ENCODE data around the gene SURF2.
"Not testable (repeated sequence)": the region's sequence is repeated elsewhere in the genome, so short reads cannot be mapped to it uniquely, and the experiment has no call there.

Gene SURF2

DNA sequence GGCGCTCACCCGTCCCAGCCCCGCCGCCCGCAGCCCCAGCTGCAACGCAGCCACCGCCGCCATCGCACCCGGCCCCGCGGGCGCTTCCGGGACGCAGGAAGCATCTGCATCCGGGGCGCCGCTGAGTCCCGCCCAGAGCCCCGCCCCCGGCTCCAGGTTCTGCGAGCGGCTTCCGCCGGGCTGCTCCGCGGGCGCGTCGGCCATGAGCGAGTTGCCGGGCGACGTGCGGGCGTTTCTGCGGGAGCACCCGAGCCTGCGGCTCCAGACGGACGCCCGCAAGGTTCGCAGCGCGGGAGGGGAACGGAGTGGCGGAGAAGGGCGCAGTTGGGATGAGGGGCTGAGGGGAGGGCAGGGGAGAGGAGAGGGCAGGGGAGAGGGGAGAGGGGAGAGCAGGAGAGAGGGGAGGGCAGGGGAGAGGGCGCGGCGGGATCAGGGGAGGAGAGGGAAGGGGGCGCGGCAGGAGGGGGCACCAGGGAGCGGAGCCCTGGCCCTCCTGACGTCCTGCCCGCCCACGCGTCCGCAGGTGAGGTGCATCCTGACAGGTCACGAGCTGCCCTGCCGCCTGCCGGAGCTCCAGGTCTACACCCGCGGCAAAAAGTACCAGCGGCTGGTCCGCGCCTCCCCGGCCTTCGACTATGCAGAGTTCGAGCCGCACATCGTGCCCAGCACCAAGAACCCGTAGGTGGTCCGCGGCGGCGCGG lies at the start of gene SURF2, which contains the start of gene SURF1:
TSS of gene SURF2 (plus strand) at position 160 of the 701 bp plus-strand sequence. CDS start at position 203, 43 bp downstream.
TSS of gene SURF1 (minus strand) at position 97 of the 701 bp plus-strand sequence. CDS start at position 63, 34 bp downstream.
- Mint-ChIP-seq H3K27me3 (no peaks in the 10 kb centered on the region), H3K4me1 (peaks cover 17% of the 10 kb centered on the region)

DNA sequence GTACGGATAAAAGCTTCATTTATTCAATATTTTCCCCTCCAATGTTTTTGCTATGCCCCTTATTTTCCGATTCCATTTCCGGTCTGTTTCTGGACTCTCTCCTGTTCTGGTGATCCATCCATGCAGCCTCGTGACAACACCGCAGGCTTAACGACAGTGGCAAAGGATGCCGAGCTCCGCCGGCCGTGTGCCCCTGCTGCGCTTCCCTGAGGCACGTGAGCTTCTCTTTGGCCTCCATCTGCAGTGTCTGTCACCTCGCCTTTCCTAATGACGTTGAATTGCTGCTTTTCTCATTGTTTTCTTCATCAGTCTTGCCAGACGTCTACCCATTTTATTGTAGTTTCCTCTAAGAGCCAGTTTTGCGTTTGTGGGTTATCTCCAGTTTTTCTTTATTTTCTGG lies 49.0 kb upstream of the SURF2 start:
- Mint-ChIP-seq H3K27me3 (peaks cover 19% of the 10 kb centered on the region), H3K4me1 (no peaks in the 10 kb centered on the region), H3K4me3 (no peak overlapping the region), H3K27ac (no peak overlapping the region), H3K36me3 (no peaks in the 10 kb centered on the region), H3K9me3 (no peaks in the 10 kb centered on the region)
- ATAC-seq (ENCODE audit: low read depth), result no peak
- DNase-seq (ENCODE audit: low spot score in 2 of 2), result no peak

More for the DNA sequence above, at the start of gene SURF2, which contains the start of gene SURF1:
- DNase-seq (ENCODE audit: low spot score in 2 of 2) (peak; percentile 81 to 82), ATAC-seq (ENCODE audit: low read depth) (peak; percentile 95)
- Mint-ChIP-seq H3K36me3 (peaks cover 13% of the 10 kb centered on the region), H3K27ac (peak within 1 kb of the TSS; percentile 86), H3K9me3 (no peaks in the 10 kb centered on the region), H3K4me3 (peak within 1 kb of the TSS; percentile 91)

DNA sequence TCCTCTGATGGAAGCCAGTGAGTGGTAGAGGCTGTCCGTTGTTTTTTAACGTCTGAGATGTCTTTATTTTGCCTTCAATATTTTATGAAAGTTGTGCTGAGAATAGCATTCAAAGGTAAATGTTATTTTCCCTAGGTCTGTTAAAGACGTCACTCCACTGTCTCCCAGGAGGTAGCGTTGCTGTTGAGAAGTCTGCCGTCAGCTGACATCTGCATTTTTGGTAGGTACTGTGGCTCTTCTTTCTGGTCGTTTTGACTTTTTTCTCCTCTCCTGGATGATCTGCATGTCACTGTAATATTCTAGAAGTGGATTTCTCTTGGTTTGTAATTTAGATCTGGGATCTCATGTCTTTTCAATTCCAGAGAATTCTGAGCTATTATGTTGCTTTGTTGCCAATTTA lies 46.7 kb upstream of the SURF2 start:
- DNase-seq (ENCODE audit: low spot score in 2 of 2), result no peak
- no peak for ATAC-seq (ENCODE audit: low read depth)
- peaks cover 19% of the 10 kb centered on the region for H3K27me3 Mint-ChIP-seq
- H3K9me3 Mint-ChIP-seq, result no peaks in the 10 kb centered on the region
- no peak overlapping the region for H3K27ac Mint-ChIP-seq
- H3K36me3 Mint-ChIP-seq, result no peaks in the 10 kb centered on the region
- H3K4me1 Mint-ChIP-seq, result no peaks in the 10 kb centered on the region
- H3K4me3 Mint-ChIP-seq, result no peak overlapping the region

DNA sequence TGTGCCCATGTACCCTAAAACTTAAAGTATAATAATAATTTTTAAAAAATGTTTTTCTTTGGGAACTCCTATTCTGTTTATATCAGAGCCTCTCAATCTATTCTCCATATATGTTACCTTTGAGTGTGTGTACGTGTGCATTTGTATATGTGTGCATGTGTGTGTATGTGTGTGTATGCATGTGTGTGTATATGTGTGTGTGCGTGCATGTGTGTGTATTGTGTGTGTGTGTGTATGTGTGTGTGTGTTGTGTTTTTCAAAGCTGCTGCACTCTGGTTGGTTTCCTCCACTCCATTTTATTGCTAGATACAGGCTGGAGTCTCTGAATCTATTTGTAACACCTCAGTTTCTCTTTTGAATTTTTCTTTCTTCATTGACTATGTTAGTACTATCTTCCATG lies 40.4 kb upstream of the SURF2 start:
- no peak for DNase-seq (ENCODE audit: low spot score in 2 of 2)
- no peak overlapping the region for H3K4me3 Mint-ChIP-seq

DNA sequence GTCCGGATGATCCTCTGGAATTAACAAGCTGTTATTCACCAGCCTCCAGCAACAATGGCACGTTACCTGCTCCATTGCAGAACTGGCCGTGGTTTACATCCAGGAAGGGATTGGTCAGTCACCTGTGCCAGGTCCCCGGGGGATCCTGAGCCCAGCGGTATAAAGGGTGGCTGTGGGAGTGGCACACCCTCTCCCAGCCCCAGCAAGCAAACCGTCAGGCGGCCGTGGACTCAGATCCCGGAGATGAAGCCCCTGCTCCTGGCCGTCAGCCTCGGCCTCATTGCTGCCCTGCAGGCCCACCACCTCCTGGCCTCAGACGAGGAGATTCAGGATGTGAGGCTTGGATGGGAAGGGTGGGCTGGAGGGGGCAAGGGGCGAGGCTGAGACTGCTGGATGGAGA lies 38.8 kb upstream of the SURF2 start:
- not testable (repeated sequence) for DNase-seq (ENCODE audit: low spot score in 2 of 2); H3K36me3 Mint-ChIP-seq; ATAC-seq (ENCODE audit: low read depth); H3K9me3 Mint-ChIP-seq; H3K4me1 Mint-ChIP-seq; H3K4me3 Mint-ChIP-seq; H3K27ac Mint-ChIP-seq
- H3K27me3 Mint-ChIP-seq, result peaks cover 14% of the 10 kb centered on the region

More for the DNA sequence above, 40.4 kb upstream of the SURF2 start:
- Mint-ChIP-seq H3K27me3 (peaks cover 11% of the 10 kb centered on the region), H3K36me3 (no peaks in the 10 kb centered on the region), H3K9me3 (peaks cover 1% of the 10 kb centered on the region), H3K27ac (no peak overlapping the region), H3K4me1 (no peaks in the 10 kb centered on the region)
- no peak for ATAC-seq (ENCODE audit: low read depth)

DNA sequence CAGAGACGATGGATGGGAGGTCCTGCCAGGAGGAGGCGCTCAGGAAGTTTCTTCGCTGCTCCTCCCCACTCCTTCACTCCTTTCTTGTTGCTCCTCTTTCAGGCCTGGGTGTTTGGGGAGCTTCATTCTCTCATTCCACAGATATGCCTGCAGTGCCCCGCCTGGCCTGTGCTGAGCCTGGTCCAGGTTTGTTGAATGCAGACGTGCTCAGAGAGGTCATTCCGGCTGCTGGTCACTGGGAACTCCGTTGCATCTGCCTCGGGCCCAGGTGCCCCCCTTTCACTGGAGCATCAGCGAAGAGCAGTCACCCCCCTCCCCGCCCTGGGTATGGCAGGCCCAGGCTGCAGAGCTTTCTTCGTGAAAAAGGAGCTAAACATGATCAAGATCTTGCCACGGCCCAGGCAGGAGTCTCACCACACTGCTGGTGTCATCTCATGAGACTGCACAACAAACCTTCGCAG lies 35.9 kb upstream of the SURF2 start:
- Mint-ChIP-seq H3K4me3 (no peak overlapping the region), H3K27me3 (peaks cover 15% of the 10 kb centered on the region), H3K4me1 (peaks cover 4% of the 10 kb centered on the region), H3K27ac (no peak overlapping the region), H3K9me3 (peaks cover 1% of the 10 kb centered on the region), H3K36me3 (peaks cover 1% of the 10 kb centered on the region)
- no peak for ATAC-seq (ENCODE audit: low read depth)
- DNase-seq (ENCODE audit: low spot score in 2 of 2), result no peak

DNA sequence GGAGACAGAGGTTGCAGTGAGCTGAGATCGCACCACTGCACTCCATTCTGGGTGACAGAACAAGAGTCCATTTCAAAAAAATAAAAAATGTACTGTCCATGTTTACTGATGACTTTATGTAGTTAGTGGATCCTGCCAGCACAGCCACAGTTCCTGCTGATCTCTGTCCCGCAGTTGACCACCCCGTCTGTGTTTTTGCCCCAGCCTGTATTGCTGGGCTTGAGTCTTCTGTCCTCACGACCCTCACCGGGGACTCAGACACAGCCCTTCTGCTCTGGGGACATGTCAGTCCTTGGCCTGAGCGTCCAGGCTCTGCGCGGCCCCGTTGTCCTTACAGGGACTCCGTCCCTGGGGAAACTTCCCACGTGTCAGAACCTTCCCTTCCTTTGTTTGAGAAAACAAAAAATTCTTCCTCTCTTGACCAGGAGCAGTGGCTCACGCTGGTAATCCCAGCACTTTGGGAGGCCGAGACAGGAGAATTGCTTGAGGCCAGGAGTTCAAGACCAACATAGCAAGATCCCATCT lies 34.9 kb upstream of the SURF2 start:
- Mint-ChIP-seq H3K27me3 (peaks cover 12% of the 10 kb centered on the region), H3K27ac (no peak overlapping the region), H3K4me3 (no peak overlapping the region), H3K36me3 (peaks cover 1% of the 10 kb centered on the region), H3K4me1 (peaks cover 4% of the 10 kb centered on the region), H3K9me3 (no peaks in the 10 kb centered on the region)
- no peak for ATAC-seq (ENCODE audit: low read depth)
- no peak for DNase-seq (ENCODE audit: low spot score in 2 of 2)

DNA sequence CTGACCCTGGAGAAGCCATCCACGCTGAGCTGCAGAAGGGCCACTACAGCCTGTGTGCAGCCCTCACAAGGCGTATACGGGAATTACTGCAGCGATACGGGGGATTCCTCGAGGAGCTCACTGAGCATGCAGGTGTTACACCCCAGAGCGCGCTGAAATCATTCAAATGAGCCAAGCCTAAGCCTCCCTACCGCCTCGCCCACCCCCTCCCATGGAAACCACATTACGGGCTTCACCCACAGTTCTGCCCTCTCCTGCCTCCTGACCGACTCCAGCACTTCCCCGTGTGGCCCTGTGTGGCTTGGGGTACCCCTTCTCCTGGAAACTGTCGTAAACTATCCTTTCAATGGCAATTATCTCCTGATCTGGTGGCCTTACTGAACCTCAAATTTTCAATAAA lies 33.6 kb upstream of the SURF2 start:
- DNase-seq (ENCODE audit: low spot score in 2 of 2) (no peak), ATAC-seq (ENCODE audit: low read depth) (no peak)
- peaks cover 8% of the 10 kb centered on the region for H3K27me3 Mint-ChIP-seq
- no peak overlapping the region for H3K4me3 Mint-ChIP-seq
- H3K4me1 Mint-ChIP-seq, result peaks cover 4% of the 10 kb centered on the region
- peaks cover 1% of the 10 kb centered on the region for H3K36me3 Mint-ChIP-seq
- H3K9me3 Mint-ChIP-seq, result no peaks in the 10 kb centered on the region
- H3K27ac Mint-ChIP-seq, result no peak overlapping the region

DNA sequence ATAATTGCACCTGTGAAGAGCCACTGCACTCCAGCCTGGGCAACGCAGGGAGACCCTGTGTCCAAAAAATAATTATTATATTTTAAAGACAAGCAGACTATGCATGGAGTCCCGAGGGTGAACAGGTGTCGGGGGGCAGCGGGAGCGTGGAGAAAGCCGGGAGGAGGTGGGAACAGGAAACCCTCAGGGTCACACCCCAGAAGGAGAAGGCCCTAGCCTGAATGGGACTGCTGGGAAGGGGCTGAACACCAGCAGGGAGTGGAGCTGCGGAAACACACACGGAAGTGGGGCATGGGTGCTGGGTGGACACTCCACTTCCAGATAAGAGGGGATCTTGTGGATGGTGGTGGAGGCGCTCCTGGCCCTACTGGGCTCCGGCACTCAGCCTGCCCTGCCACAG lies 33.1 kb upstream of the SURF2 start:
- Mint-ChIP-seq H3K4me1 (peaks cover 4% of the 10 kb centered on the region), H3K27ac (no peak overlapping the region), H3K36me3 (peaks cover 1% of the 10 kb centered on the region), H3K27me3 (peaks cover 7% of the 10 kb centered on the region), H3K9me3 (no peaks in the 10 kb centered on the region), H3K4me3 (no peak overlapping the region)
- DNase-seq (ENCODE audit: low spot score in 2 of 2) (no peak), ATAC-seq (ENCODE audit: low read depth) (no peak)

DNA sequence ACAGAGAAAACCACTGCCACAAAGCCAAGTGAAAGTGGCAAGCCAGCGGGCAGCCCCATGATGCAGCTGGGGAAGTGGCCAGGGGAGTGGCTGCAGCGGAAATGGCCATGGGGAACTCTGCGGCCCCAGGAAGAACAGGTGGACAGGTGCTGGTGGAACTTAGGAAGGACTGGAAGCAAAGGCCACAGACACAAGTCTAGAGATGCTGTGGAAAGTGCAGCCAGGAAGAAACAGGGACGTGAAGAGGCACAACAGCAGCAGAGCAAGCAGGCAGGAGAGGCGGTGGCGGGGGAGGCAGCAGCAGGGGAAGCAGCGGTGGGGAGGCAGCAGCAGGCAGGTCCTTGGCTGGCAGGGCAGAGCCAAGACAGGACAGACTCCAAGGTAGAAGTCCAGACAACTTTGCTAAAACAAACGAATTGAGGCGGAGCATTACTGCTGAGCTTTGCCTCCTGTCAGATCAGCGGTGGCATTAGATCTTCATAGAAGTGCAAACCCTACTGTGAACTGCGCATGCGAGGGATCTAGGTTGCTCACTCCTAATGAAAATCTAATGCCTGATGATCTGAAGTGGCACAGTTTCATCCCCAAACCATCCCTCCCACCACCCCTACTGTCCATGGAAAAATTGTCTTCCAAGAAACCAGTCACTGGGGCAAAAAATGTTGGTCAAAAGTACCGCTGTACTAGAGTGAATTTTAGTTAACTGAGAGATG lies 32.2 kb upstream of the SURF2 start:
- DNase-seq (ENCODE audit: low spot score in 2 of 2), result no peak
- Mint-ChIP-seq H3K9me3 (no peaks in the 10 kb centered on the region), H3K4me3 (no peak overlapping the region), H3K27me3 (peaks cover 7% of the 10 kb centered on the region), H3K36me3 (peaks cover 1% of the 10 kb centered on the region), H3K27ac (no peak overlapping the region), H3K4me1 (peaks cover 10% of the 10 kb centered on the region)
- ATAC-seq (ENCODE audit: low read depth), result no peak

DNA sequence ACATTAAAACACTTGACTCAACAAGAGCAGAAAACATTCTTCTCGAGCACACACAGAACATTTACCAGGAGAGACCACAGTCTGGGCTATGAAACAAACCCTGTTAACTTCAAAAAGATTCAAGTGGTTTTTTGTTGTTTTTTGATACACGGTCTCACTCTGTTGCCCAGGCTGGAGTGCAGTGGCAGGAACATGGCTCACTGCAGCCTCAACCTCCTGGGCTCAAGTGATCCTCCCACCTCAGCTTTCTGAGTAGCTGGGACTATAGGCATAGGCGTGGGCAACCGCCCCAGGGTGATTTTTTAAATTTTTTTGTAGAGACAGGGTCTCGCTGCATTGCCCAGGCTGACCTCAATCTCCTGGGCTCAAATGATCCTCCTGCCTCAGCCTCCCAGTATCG lies 29.3 kb upstream of the SURF2 start:
- not testable (repeated sequence) for H3K9me3 Mint-ChIP-seq; ATAC-seq (ENCODE audit: low read depth); H3K27ac Mint-ChIP-seq; H3K4me3 Mint-ChIP-seq; DNase-seq (ENCODE audit: low spot score in 2 of 2); H3K27me3 Mint-ChIP-seq
- peaks cover 16% of the 10 kb centered on the region for H3K4me1 Mint-ChIP-seq
- H3K36me3 Mint-ChIP-seq, result peaks cover 12% of the 10 kb centered on the region

DNA sequence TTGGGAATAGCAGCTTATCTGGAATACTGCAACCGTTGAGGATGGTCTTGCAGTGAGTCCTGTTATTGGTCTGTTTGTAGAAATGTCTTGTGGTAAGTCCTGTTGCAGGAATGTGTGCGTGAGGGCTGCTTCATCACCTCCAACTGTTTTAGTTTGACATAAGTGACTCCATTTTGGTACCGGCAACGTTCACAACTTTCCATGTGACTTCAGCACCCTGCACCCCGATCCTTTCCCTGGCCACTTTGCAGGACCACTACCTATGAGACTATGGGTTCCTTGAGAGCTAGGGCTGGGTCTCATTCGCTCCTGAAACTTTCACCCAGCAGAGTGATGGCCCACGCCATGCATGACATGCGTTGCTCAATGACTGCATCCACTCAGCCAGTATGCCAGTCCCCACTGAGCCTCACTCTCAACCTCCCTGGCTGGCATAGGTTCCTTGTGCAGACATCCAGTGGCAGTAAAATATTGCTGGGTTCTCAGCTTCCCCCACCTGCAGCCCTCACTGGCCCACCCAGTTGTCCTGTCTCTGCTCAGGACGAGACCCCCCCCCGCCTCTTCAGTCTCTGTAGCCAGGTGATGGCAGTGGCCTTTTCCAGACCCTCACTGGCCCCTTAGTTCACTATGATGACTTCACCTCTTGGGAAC lies 28.4 kb upstream of the SURF2 start:
- Mint-ChIP-seq H3K9me3 (no peaks in the 10 kb centered on the region), H3K27me3 (no peaks in the 10 kb centered on the region), H3K36me3 (peaks cover 17% of the 10 kb centered on the region), H3K4me3 (no peak overlapping the region), H3K4me1 (peaks cover 16% of the 10 kb centered on the region), H3K27ac (no peak overlapping the region)
- ATAC-seq (ENCODE audit: low read depth) (no peak), DNase-seq (ENCODE audit: low spot score in 2 of 2) (no peak)

DNA sequence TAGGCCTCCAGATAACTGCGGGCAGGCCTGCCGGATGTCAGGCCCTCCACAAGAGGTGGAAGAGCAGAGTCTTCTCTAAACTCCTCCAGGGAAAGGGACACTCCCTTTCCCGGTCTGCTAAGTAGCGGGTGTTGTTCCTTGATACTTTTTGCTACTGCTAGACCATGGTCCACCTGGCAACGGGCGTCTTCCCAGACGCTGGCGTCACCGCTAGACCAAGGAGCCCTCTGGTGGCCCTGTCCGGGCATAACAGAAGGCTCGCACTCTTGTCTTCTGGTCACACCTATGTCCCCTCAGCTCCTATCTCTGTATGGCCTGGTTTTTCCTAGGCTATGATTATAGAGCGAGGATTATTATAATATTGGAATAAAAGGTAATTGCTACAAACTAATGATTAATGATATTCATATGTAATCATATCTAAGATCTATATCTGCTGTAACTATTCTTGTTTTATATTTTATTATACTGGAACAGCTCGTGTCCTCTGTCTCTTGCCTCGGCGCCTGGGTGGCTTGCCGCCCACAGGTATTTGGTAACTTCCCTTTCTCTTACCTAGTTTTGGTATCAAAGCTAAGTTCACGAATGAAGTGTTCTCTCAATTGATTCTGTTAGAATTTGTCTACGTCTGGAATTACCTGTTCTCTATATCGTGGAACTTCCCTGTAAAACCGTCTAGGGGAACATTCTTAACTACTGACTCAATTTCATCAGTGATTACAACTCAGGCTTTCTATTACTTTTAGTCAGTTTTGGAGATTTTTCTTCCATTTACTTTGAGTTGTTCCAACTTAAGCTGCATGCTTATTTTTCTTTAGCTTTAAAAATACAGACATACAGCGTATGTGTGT lies 26.8 kb upstream of the SURF2 start:
- H3K27ac Mint-ChIP-seq, result peak overlapping the region; percentile 42
- H3K9me3 Mint-ChIP-seq; DNase-seq (ENCODE audit: low spot score in 2 of 2); H3K27me3 Mint-ChIP-seq; ATAC-seq (ENCODE audit: low read depth); H3K4me3 Mint-ChIP-seq: not testable (repeated sequence)
- H3K36me3 Mint-ChIP-seq, result peaks cover 19% of the 10 kb centered on the region
- H3K4me1 Mint-ChIP-seq, result peaks cover 12% of the 10 kb centered on the region
